ENCODE results near the gene DNAJC8. TPM values are rescaled to one million over a fixed set of nuclear protein-coding genes. Genes with fewer than 3 reads are reported as not detected.

Gene DNAJC8
- total RNA-seq, 1 experiment from 2014 or later: 135 TPM

DNA sequence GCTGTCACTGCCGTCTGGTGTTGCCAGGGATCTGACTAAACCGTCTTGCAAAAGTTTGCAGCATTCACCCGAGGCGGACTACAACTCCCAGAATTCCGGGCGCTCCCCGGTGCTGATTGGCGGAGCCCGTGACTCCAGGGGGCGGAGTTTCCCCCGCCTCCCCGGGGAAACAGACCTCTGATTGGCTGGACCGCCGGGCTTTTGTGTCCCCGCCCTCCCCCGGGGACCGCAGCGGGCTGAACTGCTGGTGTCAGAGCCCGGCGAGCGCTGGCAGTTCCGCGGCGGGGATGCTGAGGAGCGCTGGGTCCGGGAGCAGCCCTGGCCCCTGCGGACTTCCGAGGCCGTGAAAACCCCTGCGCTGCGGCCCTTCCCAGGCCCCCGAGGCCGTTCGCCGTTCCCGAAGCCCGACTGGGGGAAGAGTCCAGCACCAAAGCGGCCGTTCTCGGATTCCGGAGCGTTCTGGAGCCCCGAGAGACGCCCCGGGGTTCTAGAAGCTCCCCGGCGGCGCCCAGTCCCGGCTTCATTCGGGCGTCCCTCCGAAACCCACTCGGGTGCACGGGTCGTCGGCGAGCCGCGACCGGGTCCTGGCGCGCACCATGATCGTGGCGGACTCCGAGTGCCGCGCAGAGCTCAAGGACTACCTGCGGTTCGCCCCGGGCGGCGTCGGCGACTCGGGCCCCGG is 26.6 kb upstream of the DNAJC8 start, which contains the start of gene SESN2:
SESN2 (plus strand) TSS at position 267 of the 682 bp plus-strand sequence; CDS start at position 597, 330 bp downstream.
- peak within 1 kb of the TSS; percentile 100 for H3K4me3 ChIP-seq (ENCODE audit: low read depth, low read length, poor library complexity, severe bottlenecking)
- no peak for TF ChIP-seq EZH2 (IDR thresholded peaks at IDR 0.05; ENCODE audit: borderline replicate concordance, low read depth, low read length, poor library complexity, severe bottlenecking)
- TF ChIP-seq, protein P1, sequence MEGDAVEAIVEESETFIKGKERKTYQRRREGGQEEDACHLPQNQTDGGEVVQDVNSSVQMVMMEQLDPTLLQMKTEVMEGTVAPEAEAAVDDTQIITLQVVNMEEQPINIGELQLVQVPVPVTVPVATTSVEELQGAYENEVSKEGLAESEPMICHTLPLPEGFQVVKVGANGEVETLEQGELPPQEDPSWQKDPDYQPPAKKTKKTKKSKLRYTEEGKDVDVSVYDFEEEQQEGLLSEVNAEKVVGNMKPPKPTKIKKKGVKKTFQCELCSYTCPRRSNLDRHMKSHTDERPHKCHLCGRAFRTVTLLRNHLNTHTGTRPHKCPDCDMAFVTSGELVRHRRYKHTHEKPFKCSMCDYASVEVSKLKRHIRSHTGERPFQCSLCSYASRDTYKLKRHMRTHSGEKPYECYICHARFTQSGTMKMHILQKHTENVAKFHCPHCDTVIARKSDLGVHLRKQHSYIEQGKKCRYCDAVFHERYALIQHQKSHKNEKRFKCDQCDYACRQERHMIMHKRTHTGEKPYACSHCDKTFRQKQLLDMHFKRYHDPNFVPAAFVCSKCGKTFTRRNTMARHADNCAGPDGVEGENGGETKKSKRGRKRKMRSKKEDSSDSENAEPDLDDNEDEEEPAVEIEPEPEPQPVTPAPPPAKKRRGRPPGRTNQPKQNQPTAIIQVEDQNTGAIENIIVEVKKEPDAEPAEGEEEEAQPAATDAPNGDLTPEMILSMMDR (conservative IDR thresholded peaks at IDR 0.05; ENCODE audit: low read depth, low read length): no peak
- intact Hi-C loops (cut with micrococcal nuclease; ENCODE audit: unreplicated experiment): loop anchor here (2.0 kb wide), 1 partner anchor 69 kb away; the partner anchor contains the start of gene MED18
- H3K27me3 ChIP-seq (replicated peaks; ENCODE audit: insufficient read depth, low read depth, low read length, poor library complexity): no peaks in the 10 kb centered on the region
- peak within 1 kb of the TSS; percentile 92 for H3K27ac ChIP-seq (ENCODE audit: low read depth, low read length, poor library complexity, severe bottlenecking)
- ChIA-PET CTCF (interaction anchor here (1.1 kb wide), 1 partner anchor 11 kb away, joined by 5 read pairs; no protein-coding TSS in a partner anchor), POLR2A (ENCODE audit: low non-redundant PET) (interaction anchor here (2.5 kb wide), 1 partner anchor 10 kb away, joined by 10 read pairs; no protein-coding TSS in a partner anchor)
- BruUV-seq (replicated peaks): TSS peak; percentile 47
- no peaks in the 10 kb centered on the region for H3K36me3 ChIP-seq (ENCODE audit: insufficient read depth, low read length, poor library complexity, severe bottlenecking)
- DNase-seq (ENCODE audit: low spot score): peak; percentile 99
- peaks cover 11% of the 10 kb centered on the region for H3K4me1 ChIP-seq (ENCODE audit: insufficient read depth, low read length, poor library complexity, severe bottlenecking)
- H3K9me3 ChIP-seq (ENCODE audit: low read depth, low read length, poor library complexity, severe bottlenecking): no peaks in the 10 kb centered on the region

DNA sequence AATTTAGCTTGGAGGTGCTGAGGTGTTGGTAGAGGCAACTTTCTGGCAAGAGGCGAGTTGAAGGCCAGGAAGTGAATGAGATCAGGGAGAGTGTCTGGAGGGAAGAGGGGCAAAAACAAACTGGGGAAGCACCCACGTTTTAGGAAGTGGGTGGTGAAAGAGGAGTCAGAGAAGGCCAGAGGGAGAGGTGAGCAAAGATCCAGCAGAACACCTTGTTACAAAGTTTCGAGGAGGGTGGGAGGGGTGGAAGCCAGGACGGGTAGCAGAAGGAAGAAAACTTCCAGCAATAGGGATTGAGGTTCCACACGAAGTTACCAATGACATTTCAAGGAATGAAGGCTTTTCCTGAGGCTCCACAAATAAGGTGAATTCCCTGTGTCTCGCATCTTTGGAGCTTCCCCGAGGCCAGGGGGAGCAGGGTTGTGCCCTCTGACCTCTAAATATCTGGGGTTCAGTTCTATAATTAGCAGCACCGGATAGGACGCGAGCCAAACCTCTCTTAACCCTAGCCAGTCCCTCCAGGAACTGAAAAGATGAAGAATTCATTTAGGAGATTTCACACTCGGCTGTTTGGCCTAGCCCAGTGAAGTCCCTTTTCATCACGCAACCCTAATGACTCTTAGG is 25.9 kb upstream of the DNAJC8 start:
- H3K27me3 ChIP-seq (replicated peaks; ENCODE audit: insufficient read depth, low read depth, low read length, poor library complexity): no peaks in the 10 kb centered on the region
- peak overlapping the region; percentile 74 for H3K27ac ChIP-seq (ENCODE audit: low read depth, low read length, poor library complexity, severe bottlenecking)
- intact Hi-C loops (cut with micrococcal nuclease; ENCODE audit: unreplicated experiment): loop anchor here (2.0 kb wide), 1 partner anchor 70 kb away; the partner anchor contains the start of gene MED18
- TF ChIP-seq, protein P1 (conservative IDR thresholded peaks at IDR 0.05; ENCODE audit: low read depth, low read length): no peak
- TF ChIP-seq EZH2 (IDR thresholded peaks at IDR 0.05; ENCODE audit: borderline replicate concordance, low read depth, low read length, poor library complexity, severe bottlenecking): no peak
- CTCF ChIA-PET: no interaction called here
- H3K36me3 ChIP-seq (ENCODE audit: insufficient read depth, low read length, poor library complexity, severe bottlenecking): no peaks in the 10 kb centered on the region
- DNase-seq (ENCODE audit: low spot score): no peak
- peak overlapping the region; percentile 100 for H3K4me3 ChIP-seq (ENCODE audit: low read depth, low read length, poor library complexity, severe bottlenecking)
- POLR2A ChIA-PET (ENCODE audit: low non-redundant PET): interaction anchor here (1.0 to 2.5 kb wide), 3 partner anchors 9 to 10 kb away, joined by 4 to 10 read pairs (median 6); no protein-coding TSS in a partner anchor
- H3K4me1 ChIP-seq (ENCODE audit: insufficient read depth, low read length, poor library complexity, severe bottlenecking): peaks cover 11% of the 10 kb centered on the region
- TSS peak; percentile 81 for BruUV-seq (replicated peaks)
- no peaks in the 10 kb centered on the region for H3K9me3 ChIP-seq (ENCODE audit: low read depth, low read length, poor library complexity, severe bottlenecking)

DNA sequence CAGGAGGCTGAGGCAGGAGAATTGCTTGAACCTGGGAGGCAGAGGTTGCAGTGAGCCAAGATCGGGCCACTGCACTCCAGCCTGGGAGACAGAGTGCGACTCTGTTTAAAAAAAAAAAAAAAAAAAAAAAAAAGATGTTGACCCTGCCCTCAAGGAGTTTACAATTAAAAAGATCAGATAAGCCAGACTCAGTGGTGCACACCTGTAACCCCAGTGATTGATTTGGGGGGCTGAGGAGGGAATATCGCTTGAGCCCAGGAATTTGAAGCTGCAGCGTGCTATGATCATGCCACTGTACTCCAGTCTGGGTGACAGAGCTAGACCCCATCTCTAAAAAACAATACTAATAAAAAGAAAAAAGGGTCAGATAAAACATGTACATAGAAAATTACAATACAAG is 24.9 kb upstream of the DNAJC8 start:
- intact Hi-C loops (cut with micrococcal nuclease; ENCODE audit: unreplicated experiment): loop anchor here (2.0 kb wide), 1 partner anchor 71 kb away; the partner anchor contains the start of gene MED18
- Histone ChIP-seq H3K4me3 (ENCODE audit: low read depth, low read length, poor library complexity, severe bottlenecking) (no peak overlapping the region), H3K27me3 (replicated peaks; ENCODE audit: insufficient read depth, low read depth, low read length, poor library complexity) (no peaks in the 10 kb centered on the region), H3K36me3 (ENCODE audit: insufficient read depth, low read length, poor library complexity, severe bottlenecking) (no peaks in the 10 kb centered on the region), H3K27ac (ENCODE audit: low read depth, low read length, poor library complexity, severe bottlenecking) (no peak overlapping the region), H3K9me3 (ENCODE audit: low read depth, low read length, poor library complexity, severe bottlenecking) (no peaks in the 10 kb centered on the region), H3K4me1 (ENCODE audit: insufficient read depth, low read length, poor library complexity, severe bottlenecking) (peaks cover 11% of the 10 kb centered on the region)
- BruUV-seq (replicated peaks): no TSS peak
- CTCF ChIA-PET: no interaction called here
- DNase-seq (ENCODE audit: low spot score): no peak
- TF ChIP-seq, protein P1 (conservative IDR thresholded peaks at IDR 0.05; ENCODE audit: low read depth, low read length): no peak
- POLR2A ChIA-PET (ENCODE audit: low non-redundant PET): interaction anchor here (1.0 to 1.1 kb wide), 2 partner anchors 8 to 9 kb away, joined by 4 to 6 read pairs; no protein-coding TSS in a partner anchor
